Osteoblast (primary cell): ENCODE data around the gene CDK17. TPM values are rescaled to one million over a fixed set of nuclear protein-coding genes. Genes with fewer than 3 reads are reported as not detected.
A peak's percentile ranks its signal among the peaks of the same experiment; 100 is the strongest.
"Not testable (repeated sequence)": the region's sequence is repeated elsewhere in the genome, so short reads cannot be mapped to it uniquely, and the experiment has no call there.

ENCODE experiments used
- DNase-seq: peaks from one replicate; pipeline ENCODE4 v3.0.0; 2011; ENCODE audit warnings: low spot score, mixed read lengths; ENCODE audit not compliant: insufficient read length; ENCODE audit errors: missing footprints
- H2AFZ ChIP-seq: 2 replicates; pipeline ENCODE4 v1.6.0; 2011; ENCODE audit warnings: mild to moderate bottlenecking, low read length
- H3K27ac ChIP-seq: 2 replicates; pipeline ENCODE4 v1.5.1; 2011; ENCODE audit warnings: mild to moderate bottlenecking, low read depth, low read length, moderate library complexity
- H3K27me3 ChIP-seq: 2 replicates; pipeline ENCODE4 v1.6.0; 2012; ENCODE audit warnings: mild to moderate bottlenecking, control low read depth, inconsistent platforms, low read length, moderate library complexity; ENCODE audit not compliant: insufficient read depth
- H3K36me3 ChIP-seq: 2 replicates; pipeline ENCODE4 v1.5.1; 2011; ENCODE audit warnings: mild to moderate bottlenecking, low read length, control low read depth, moderate library complexity; ENCODE audit not compliant: insufficient read depth
- H3K4me1 ChIP-seq: 2 replicates; pipeline ENCODE4 v1.5.1; 2011; ENCODE audit warnings: mild to moderate bottlenecking, low read length, control low read depth, moderate library complexity; ENCODE audit not compliant: insufficient read depth
- H3K4me2 ChIP-seq: 2 replicates; pipeline ENCODE4 v1.6.0; 2011; ENCODE audit warnings: mild to moderate bottlenecking, low read length; ENCODE audit not compliant: insufficient read depth
- H3K4me3 ChIP-seq: fragments of 200-600 bp; sonication (generic); 3 replicates; pipeline ENCODE4 v1.5.1; 2012; ENCODE audit warnings: mild to moderate bottlenecking, low read length, inconsistent platforms; ENCODE audit not compliant: insufficient read depth
- H3K79me2 ChIP-seq: 2 replicates; pipeline ENCODE4 v1.6.0; 2012; ENCODE audit warnings: mild to moderate bottlenecking, low read length, control low read depth, inconsistent platforms; ENCODE audit not compliant: insufficient read depth
- H3K9me3 ChIP-seq: 2 replicates; pipeline ENCODE4 v1.5.1; 2011; ENCODE audit warnings: low read depth, low read length, control low read depth
- H4K20me1 ChIP-seq: 2 replicates; pipeline ENCODE4 v1.6.0; 2012; ENCODE audit warnings: mild to moderate bottlenecking, low read length, control low read depth; ENCODE audit not compliant: insufficient read depth
- total RNA-seq: library from RNA; depleted of rRNA; stranded (reverse); fragments of >200 nt; gene quantifications from 2 replicates; pipeline ENCODE4 v1.2.3, GENCODE V29; 2012
- TF ChIP-seq, protein P1 (sequence below): IDR thresholded peaks from 2 replicates; pipeline ENCODE4 v1.5.1; 2011; ENCODE audit warnings: mild to moderate bottlenecking, low read depth, low read length, moderate library complexity; ENCODE audit errors: extremely low read depth

The CDK17 gene
- total RNA-seq, 1 donor: 68.0 TPM

DNA sequence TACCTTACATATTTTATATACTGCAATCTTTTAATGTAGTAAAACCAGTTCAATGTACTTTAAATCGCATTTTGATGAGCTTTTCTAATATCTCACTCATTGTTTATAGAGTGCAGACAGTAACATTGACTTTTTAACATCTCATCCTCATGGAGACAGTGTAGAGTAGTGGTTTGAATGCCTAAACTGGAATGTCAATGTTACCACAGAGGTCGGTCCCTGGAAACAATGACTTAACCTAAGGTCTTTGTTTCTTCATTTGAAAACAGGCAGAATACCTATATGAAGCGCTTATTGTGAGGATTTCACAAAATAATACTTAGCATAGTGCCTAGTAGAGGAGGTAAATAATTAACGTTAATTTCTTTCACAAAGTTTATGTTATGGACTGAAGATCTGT is 5.0 kb downstream of the CDK17 start:
- no peak overlapping the region for H2AFZ ChIP-seq
- no peak for DNase-seq
- H3K27me3 ChIP-seq: no peaks in the 10 kb centered on the region
- H3K4me3 ChIP-seq: no peak overlapping the region
- no peak overlapping the region for H3K4me2 ChIP-seq
- TF ChIP-seq, protein P1, sequence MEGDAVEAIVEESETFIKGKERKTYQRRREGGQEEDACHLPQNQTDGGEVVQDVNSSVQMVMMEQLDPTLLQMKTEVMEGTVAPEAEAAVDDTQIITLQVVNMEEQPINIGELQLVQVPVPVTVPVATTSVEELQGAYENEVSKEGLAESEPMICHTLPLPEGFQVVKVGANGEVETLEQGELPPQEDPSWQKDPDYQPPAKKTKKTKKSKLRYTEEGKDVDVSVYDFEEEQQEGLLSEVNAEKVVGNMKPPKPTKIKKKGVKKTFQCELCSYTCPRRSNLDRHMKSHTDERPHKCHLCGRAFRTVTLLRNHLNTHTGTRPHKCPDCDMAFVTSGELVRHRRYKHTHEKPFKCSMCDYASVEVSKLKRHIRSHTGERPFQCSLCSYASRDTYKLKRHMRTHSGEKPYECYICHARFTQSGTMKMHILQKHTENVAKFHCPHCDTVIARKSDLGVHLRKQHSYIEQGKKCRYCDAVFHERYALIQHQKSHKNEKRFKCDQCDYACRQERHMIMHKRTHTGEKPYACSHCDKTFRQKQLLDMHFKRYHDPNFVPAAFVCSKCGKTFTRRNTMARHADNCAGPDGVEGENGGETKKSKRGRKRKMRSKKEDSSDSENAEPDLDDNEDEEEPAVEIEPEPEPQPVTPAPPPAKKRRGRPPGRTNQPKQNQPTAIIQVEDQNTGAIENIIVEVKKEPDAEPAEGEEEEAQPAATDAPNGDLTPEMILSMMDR: no peak
- H3K27ac ChIP-seq: no peak overlapping the region
- H4K20me1 ChIP-seq: peaks cover 43% of the 10 kb centered on the region
- peaks cover 92% of the 10 kb centered on the region for H3K79me2 ChIP-seq
- H3K9me3 ChIP-seq: no peaks in the 10 kb centered on the region
- H3K4me1 ChIP-seq: peaks cover 18% of the 10 kb centered on the region
- no peaks in the 10 kb centered on the region for H3K36me3 ChIP-seq

DNA sequence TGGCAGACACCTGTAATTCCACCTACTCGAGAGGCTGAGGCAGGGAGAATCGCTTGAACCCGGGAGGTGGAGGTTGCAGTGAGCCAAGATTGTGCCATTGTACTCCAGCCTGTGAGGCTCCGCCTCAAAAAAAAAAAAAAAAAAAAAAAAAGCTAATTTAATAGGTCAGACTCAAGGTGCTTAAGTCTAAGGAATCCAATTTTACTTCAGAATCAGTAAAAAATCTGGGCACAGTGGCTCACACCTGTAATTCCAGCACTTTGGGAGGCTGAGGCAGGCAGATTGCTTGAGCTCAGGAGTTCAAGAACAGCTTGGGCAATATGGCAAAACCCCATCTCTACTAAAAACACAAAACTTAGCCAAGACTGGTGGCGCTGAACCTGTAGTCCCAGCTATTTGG is 7.0 kb downstream of the CDK17 start:
- not testable (repeated sequence) for H3K4me3 ChIP-seq, H3K27me3 ChIP-seq, H3K27ac ChIP-seq, H2AFZ ChIP-seq, H3K4me2 ChIP-seq, H3K9me3 ChIP-seq, DNase-seq, H3K36me3 ChIP-seq
- Histone ChIP-seq H3K4me1 (peaks cover 22% of the 10 kb centered on the region), H3K79me2 (peaks cover 98% of the 10 kb centered on the region), H4K20me1 (peaks cover 44% of the 10 kb centered on the region)

DNA sequence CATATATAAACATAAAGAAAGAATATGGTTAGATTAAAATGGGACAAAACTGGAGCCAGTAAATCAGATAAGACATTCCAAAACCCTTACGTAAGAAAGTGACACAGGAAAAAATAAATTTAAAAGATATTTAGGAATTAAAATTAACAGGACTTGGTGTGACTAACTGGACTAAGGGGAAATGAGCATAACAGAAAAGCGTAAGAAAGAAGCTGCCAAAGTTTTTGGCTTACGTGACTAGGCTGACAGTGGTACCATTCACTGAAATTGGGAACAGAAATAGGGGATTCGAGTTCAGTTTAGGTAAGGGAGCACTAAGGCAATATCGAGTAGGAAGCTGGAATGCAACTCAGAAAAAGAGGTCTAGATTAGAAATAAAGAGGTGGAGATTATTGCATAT is 7.8 kb downstream of the CDK17 start:
- H3K9me3 ChIP-seq: no peaks in the 10 kb centered on the region
- peak overlapping the region; percentile 29 for H3K27ac ChIP-seq
- H4K20me1 ChIP-seq: peaks cover 41% of the 10 kb centered on the region
- H3K4me1 ChIP-seq: peaks cover 15% of the 10 kb centered on the region
- peaks cover 98% of the 10 kb centered on the region for H3K79me2 ChIP-seq
- H3K4me2 ChIP-seq: no peak overlapping the region
- H3K27me3 ChIP-seq: no peaks in the 10 kb centered on the region
- DNase-seq: no peak
- H3K4me3 ChIP-seq: no peak overlapping the region
- no peak overlapping the region for H2AFZ ChIP-seq
- no peaks in the 10 kb centered on the region for H3K36me3 ChIP-seq
- TF ChIP-seq, protein P1: no peak

DNA sequence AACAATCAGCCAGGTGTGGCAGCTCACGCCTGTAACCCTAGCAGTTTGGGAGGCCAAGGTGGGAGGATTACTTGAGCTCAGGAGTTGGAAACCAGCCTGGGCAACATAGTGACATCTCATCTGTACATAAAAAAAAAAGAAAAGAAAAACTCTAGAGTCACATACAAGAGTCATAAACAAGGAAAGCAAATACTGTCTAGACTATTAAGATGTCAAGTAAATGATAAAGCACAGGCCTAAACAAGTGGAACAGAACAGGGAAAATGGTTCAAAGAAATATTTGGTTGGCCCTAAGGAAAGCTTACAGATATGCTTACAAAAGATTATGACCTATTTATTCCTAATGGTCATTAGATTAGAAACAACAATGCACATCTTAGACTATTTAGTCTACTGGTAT is 12.3 kb downstream of the CDK17 start:
- peak overlapping the region; percentile 2 for H3K27ac ChIP-seq
- no peaks in the 10 kb centered on the region for H3K27me3 ChIP-seq
- no peak for DNase-seq
- H3K4me1 ChIP-seq: peaks cover 24% of the 10 kb centered on the region
- H3K79me2 ChIP-seq: peaks cover 100% of the 10 kb centered on the region
- no peak overlapping the region for H3K4me2 ChIP-seq
- no peaks in the 10 kb centered on the region for H3K9me3 ChIP-seq
- no peaks in the 10 kb centered on the region for H3K36me3 ChIP-seq
- TF ChIP-seq, protein P1: no peak
- no peak overlapping the region for H3K4me3 ChIP-seq
- no peak overlapping the region for H2AFZ ChIP-seq
- peaks cover 45% of the 10 kb centered on the region for H4K20me1 ChIP-seq

DNA sequence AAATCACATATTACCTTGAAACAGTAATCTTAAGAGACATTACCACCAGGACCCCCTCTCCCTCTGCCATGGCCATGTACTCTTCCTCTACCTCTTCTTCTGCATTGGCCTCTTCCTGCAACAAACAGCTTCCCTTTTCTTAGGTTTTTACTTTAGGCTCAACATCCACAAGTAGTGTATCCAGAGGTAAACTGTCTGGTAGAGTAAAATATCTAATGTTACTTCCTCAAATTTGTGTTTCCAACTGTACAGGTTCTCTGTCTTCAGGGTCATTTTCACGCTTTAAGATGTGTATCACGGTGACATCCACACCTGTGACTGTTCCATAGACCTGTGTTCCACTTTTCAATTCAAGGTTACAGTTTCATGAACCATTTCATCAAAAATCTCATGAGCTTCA is 13.4 kb downstream of the CDK17 start:
- TF ChIP-seq, protein P1: no peak
- Histone ChIP-seq H3K27me3 (no peaks in the 10 kb centered on the region), H2AFZ (no peak overlapping the region), H3K79me2 (peaks cover 100% of the 10 kb centered on the region), H3K4me1 (peaks cover 19% of the 10 kb centered on the region), H3K36me3 (no peaks in the 10 kb centered on the region), H3K9me3 (no peaks in the 10 kb centered on the region), H3K4me3 (no peak overlapping the region), H3K4me2 (no peak overlapping the region), H4K20me1 (peaks cover 39% of the 10 kb centered on the region), H3K27ac (no peak overlapping the region)
- no peak for DNase-seq
